ENCODE results near the gene C11orf86. TPM values are rescaled to one million over a fixed set of nuclear protein-coding genes. Genes with fewer than 3 reads are reported as not detected.
"Not testable (repeated sequence)": the region's sequence is repeated elsewhere in the genome, so short reads cannot be mapped to it uniquely, and the experiment has no call there.

Gene C11orf86
- total RNA-seq, result not detected

GRCh38 chr11:66974724-66975404, at the start of gene C11orf86:
Gene C11orf86 (plus strand): TSS chr11:66975304. CDS start chr11:66975363, 59 bp downstream.
- DNase-seq, result no peak

- DNase-seq, result no peak
Measured at GRCh38 chr11:66929753-66930152, 45.4 kb upstream of the C11orf86 start.

- DNase-seq, result no peak
Measured at GRCh38 chr11:66932543-66932942, 42.6 kb upstream of the C11orf86 start.

- no peak for DNase-seq
Measured at GRCh38 chr11:66933531-66933930, 41.6 kb upstream of the C11orf86 start.

GRCh38 chr11:66934950-66935779, 39.9 kb upstream of the C11orf86 start:
- no peak for DNase-seq

GRCh38 chr11:66936311-66936711, 38.8 kb upstream of the C11orf86 start:
- DNase-seq, result no peak

- DNase-seq, result no peak
Measured at GRCh38 chr11:66937193-66937733, 37.8 kb upstream of the C11orf86 start.

- DNase-seq, result no peak
Measured at GRCh38 chr11:66938582-66939135, 36.4 kb upstream of the C11orf86 start.

GRCh38 chr11:66950112-66950535, 25.0 kb upstream of the C11orf86 start:
- no peak for DNase-seq

GRCh38 chr11:66951135-66951534, 24.0 kb upstream of the C11orf86 start:
- no peak for DNase-seq

- no peak for DNase-seq
Measured at GRCh38 chr11:66951927-66952337, 23.2 kb upstream of the C11orf86 start.

GRCh38 chr11:66953081-66953833, 21.8 kb upstream of the C11orf86 start:
- DNase-seq, result no peak

GRCh38 chr11:66956689-66957290, 18.3 kb upstream of the C11orf86 start:
- no peak for DNase-seq

GRCh38 chr11:66957971-66958231, 17.2 kb upstream of the C11orf86 start:
- DNase-seq, result no peak

GRCh38 chr11:66958232-66958955, 16.7 kb upstream of the C11orf86 start, which contains the start of gene PC:
Gene PC (minus strand): TSS chr11:66958383. CDS start chr11:66872159, 86,224 bp downstream.
- peak; percentile 95 for DNase-seq

- DNase-seq, result no peak
Measured at GRCh38 chr11:66958956-66959274, 16.2 kb upstream of the C11orf86 start.

- not testable (repeated sequence) for DNase-seq
Measured at GRCh38 chr11:66961691-66962213, 13.4 kb upstream of the C11orf86 start.

GRCh38 chr11:66962247-66962646, 12.9 kb upstream of the C11orf86 start:
- DNase-seq, result no peak

GRCh38 chr11:66962801-66963200, 12.3 kb upstream of the C11orf86 start:
- no peak for DNase-seq

- no peak for DNase-seq
Measured at GRCh38 chr11:66964495-66964894, 10.6 kb upstream of the C11orf86 start.

GRCh38 chr11:66966351-66966750, 8.8 kb upstream of the C11orf86 start:
- no peak for DNase-seq

All from effector CD4-positive, alpha-beta T cell (primary cell).